ENCODE measurements around the gene LCMT1.

GRCh38 chr16:25073854-25074253, 37.7 kb upstream of the LCMT1 start:
- TF ChIP-seq CTCF (IDR thresholded peaks at IDR 0.05) (no peak), POLR2AphosphoS5 (IDR thresholded peaks at IDR 0.05) (no peak)

Measured in prostate gland (tissue), 2 donors.